ENCODE measurements around the gene HRAS.
A peak's percentile ranks its signal among the peaks of the same experiment; 100 is the strongest.

DNA sequence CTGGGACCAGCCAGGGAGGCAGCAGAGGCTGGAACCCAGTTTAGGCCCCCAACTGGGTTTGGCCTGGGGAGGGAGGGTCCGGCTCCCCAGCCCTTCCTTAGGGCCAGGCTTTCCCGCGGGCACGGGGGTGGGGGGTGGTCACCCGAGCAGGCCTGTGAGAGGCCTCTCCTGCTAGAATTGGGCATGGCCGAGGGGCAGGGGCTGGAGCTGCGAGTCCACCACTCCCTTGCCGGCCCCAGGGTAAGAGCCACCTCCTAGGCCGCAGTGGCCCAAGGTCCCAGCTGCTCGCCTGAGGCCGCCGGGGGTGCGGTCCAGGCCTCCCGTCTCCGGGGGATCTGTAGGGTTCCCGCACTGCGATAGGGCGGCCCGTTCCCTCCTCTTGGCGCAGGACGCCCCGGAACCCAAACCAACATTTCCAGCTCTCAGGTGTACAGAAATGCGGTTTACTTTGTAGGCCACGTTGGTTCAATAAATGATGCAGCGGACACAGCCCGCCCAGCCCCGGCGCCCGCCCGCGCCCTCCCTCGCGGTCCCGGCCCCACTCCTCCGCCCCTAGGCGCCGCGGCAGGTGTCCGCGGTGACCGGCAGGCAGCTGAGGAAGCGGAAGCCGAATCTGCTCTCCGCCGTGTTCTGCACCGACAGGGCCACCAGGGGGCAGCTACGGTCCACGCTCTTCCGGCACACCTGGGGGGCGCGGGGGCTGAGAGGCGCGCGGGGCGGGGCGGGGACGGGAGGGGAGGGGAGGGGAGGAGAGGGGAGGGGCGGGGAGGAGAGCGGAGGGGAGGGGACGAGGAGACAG is 19.3 kb upstream of the HRAS start:
- TF ChIP-seq CHD2 (IDR thresholded peaks at IDR 0.05; ENCODE audit: low read length) (no peak), SIX5 (IDR thresholded peaks at IDR 0.05; ENCODE audit: low read depth, low read length) (no peak), POLR2A (IDR thresholded peaks at IDR 0.05; ENCODE audit: control extremely low read depth in 1 of 2, low read depth in 2 of 2, low read length in 2 of 2) (no peak), POLR2AphosphoS5 (IDR thresholded peaks at IDR 0.05; ENCODE audit: low read depth, low read length) (no peak), RXRA (IDR thresholded peaks at IDR 0.05; ENCODE audit: insufficient read depth, low read depth, low read length) (no peak)
- TF ChIP-seq, protein P1, sequence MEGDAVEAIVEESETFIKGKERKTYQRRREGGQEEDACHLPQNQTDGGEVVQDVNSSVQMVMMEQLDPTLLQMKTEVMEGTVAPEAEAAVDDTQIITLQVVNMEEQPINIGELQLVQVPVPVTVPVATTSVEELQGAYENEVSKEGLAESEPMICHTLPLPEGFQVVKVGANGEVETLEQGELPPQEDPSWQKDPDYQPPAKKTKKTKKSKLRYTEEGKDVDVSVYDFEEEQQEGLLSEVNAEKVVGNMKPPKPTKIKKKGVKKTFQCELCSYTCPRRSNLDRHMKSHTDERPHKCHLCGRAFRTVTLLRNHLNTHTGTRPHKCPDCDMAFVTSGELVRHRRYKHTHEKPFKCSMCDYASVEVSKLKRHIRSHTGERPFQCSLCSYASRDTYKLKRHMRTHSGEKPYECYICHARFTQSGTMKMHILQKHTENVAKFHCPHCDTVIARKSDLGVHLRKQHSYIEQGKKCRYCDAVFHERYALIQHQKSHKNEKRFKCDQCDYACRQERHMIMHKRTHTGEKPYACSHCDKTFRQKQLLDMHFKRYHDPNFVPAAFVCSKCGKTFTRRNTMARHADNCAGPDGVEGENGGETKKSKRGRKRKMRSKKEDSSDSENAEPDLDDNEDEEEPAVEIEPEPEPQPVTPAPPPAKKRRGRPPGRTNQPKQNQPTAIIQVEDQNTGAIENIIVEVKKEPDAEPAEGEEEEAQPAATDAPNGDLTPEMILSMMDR (IDR thresholded peaks at IDR 0.05; ENCODE audit: control extremely low read depth in 1 of 3, insufficient read depth in 1 of 3, low read depth in 1 of 3, low read length in 3 of 3), result peak in 2 of 3 experiments; percentile 68 to 82; a peak in 3 of 4 replicates

Measured in H1 (cell line).